GM21360 (cell line): ENCODE data around the gene YIF1A.
"Not testable (repeated sequence)": the region's sequence is repeated elsewhere in the genome, so short reads cannot be mapped to it uniquely, and the experiment has no call there.

Experiments used
- ATAC-seq: cut with Tn5 transposase; IDR thresholded peaks from one replicate; pipeline ENCODE4 v1.9.1; 2021; ENCODE audit warnings: mild to moderate bottlenecking, moderate library complexity; ENCODE audit not compliant: unreplicated experiment

YIF1A gene

GRCh38 chr11:66311965-66312548 lies 23.1 kb upstream of the YIF1A start:
- ATAC-seq = peak; percentile 42

- no peak for ATAC-seq
Measured at GRCh38 chr11:66311470-66311964, 22.6 kb upstream of the YIF1A start.

GRCh38 chr11:66310803-66311440 lies 22.0 kb upstream of the YIF1A start:
- not testable (repeated sequence) for ATAC-seq

- no peak for ATAC-seq
Measured at GRCh38 chr11:66310324-66310723, 21.4 kb upstream of the YIF1A start.

GRCh38 chr11:66309475-66309874 lies 20.5 kb upstream of the YIF1A start:
- ATAC-seq = no peak

- ATAC-seq = no peak
Measured at GRCh38 chr11:66302656-66303055, 13.7 kb upstream of the YIF1A start.

GRCh38 chr11:66299186-66299585 lies 10.2 kb upstream of the YIF1A start:
- ATAC-seq = no peak

GRCh38 chr11:66297610-66298009 lies 8.7 kb upstream of the YIF1A start:
- ATAC-seq = no peak

- no peak for ATAC-seq
Measured at GRCh38 chr11:66294626-66295620, 6.0 kb upstream of the YIF1A start.

- no peak for ATAC-seq
Measured at GRCh38 chr11:66293777-66294625, 5.1 kb upstream of the YIF1A start.

- ATAC-seq = no peak
Measured at GRCh38 chr11:66293352-66293751, 4.4 kb upstream of the YIF1A start.

GRCh38 chr11:66292543-66293332 lies 3.8 kb upstream of the YIF1A start:
- ATAC-seq = no peak

GRCh38 chr11:66291706-66292542 lies 3.0 kb upstream of the YIF1A start, which contains the start of gene TMEM151A:
Gene TMEM151A, plus strand, starts transcription at chr11:66291894. Its CDS starts 120 bp downstream, at chr11:66292014.
- no peak for ATAC-seq

GRCh38 chr11:66291303-66291705 lies 2.4 kb upstream of the YIF1A start:
- ATAC-seq = no peak

- no peak for ATAC-seq
Measured at GRCh38 chr11:66290330-66290621, 1.3 kb upstream of the YIF1A start.

- ATAC-seq = peak; percentile 32
Measured at GRCh38 chr11:66289548-66290329, 796 bp upstream of the YIF1A start.

- no peak for ATAC-seq
Measured at GRCh38 chr11:66287889-66288670, 863 bp downstream of the YIF1A start.
